SU-DHL-6 (cell line): ENCODE data around the gene LRRC63.

Experiments
- EZH2phosphoT487 ChIP-seq: fragments of 200-600 bp; sonication (generic), shearing (Covaris generic); conservative IDR thresholded peaks from 2 replicates; pipeline ENCODE4 v1.6.1; 2018; ENCODE audit warnings: mild to moderate bottlenecking, antibody characterized with exemption, low read length, moderate library complexity, mixed read lengths
- TF ChIP-seq, protein P1 (sequence below): fragments of 200-600 bp; sonication (generic); IDR thresholded peaks from one replicate; pipeline ENCODE4 v1.5.1; 2017; ENCODE audit warnings: antibody characterized with exemption, mild to moderate bottlenecking, low read length, moderate library complexity; ENCODE audit not compliant: insufficient read depth, poor library complexity, severe bottlenecking

DNA sequence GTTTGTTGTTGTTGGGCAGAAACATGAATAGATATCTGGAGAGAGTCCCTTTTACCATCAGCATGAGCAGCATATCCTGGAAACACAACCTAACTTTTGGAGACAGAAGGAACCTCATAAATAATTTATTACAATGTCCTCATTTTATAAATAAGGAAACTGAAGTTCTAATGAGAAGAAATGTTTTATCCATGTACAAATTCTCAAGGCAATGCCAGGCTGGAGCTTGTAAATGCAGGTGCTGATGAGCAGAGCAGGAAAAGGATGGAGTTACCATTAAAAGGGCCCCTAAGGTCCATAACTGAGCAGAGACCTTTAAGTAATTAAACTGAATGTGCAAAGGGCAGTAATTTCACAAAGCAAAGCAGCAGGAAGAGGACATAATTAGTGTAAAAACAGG is 47.1 kb upstream of the LRRC63 start:
- TF ChIP-seq, protein P1, sequence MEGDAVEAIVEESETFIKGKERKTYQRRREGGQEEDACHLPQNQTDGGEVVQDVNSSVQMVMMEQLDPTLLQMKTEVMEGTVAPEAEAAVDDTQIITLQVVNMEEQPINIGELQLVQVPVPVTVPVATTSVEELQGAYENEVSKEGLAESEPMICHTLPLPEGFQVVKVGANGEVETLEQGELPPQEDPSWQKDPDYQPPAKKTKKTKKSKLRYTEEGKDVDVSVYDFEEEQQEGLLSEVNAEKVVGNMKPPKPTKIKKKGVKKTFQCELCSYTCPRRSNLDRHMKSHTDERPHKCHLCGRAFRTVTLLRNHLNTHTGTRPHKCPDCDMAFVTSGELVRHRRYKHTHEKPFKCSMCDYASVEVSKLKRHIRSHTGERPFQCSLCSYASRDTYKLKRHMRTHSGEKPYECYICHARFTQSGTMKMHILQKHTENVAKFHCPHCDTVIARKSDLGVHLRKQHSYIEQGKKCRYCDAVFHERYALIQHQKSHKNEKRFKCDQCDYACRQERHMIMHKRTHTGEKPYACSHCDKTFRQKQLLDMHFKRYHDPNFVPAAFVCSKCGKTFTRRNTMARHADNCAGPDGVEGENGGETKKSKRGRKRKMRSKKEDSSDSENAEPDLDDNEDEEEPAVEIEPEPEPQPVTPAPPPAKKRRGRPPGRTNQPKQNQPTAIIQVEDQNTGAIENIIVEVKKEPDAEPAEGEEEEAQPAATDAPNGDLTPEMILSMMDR, result no peak
- no peak for TF ChIP-seq EZH2phosphoT487
